ENCODE measurements around the gene APLP1. TPM values are rescaled to one million over a fixed set of nuclear protein-coding genes. Genes with fewer than 3 reads are reported as not detected.
"Not testable (repeated sequence)": the region's sequence is repeated elsewhere in the genome, so short reads cannot be mapped to it uniquely, and the experiment has no call there.

The APLP1 gene
- polyA plus RNA-seq, 1 donor from 2014 or later, result 407 TPM

GRCh38 chr19:35909684-35910035 is 41.3 kb downstream of the APLP1 start:
- H2AFZ ChIP-seq (ENCODE audit: low read depth, low read length), result no peak overlapping the region
- no peak overlapping the region for H3K4me3 ChIP-seq (ENCODE audit: low read length)
- H3K9me2 ChIP-seq (ENCODE audit: insufficient read depth, low read length), result no peaks in the 10 kb centered on the region
- H3K4me2 ChIP-seq (ENCODE audit: low read length), result no peak overlapping the region
- no peaks in the 10 kb centered on the region for H4K20me1 ChIP-seq (ENCODE audit: insufficient read depth)
- no peak overlapping the region for H3K27ac ChIP-seq (ENCODE audit: low read length)
- H3K27me3 ChIP-seq (ENCODE audit: insufficient read depth, low read depth, low read length), result no peaks in the 10 kb centered on the region
- H3K79me2 ChIP-seq (replicated peaks; ENCODE audit: insufficient read depth, low read length), result no peaks in the 10 kb centered on the region
- H3F3A ChIP-seq (ENCODE audit: insufficient read depth, low read length, poor library complexity, severe bottlenecking), result no peaks in the 10 kb centered on the region
- TF ChIP-seq EZH2 (IDR thresholded peaks at IDR 0.05; ENCODE audit: borderline replicate concordance, insufficient read depth, low read length, poor library complexity, severe bottlenecking), result no peak
- no peak for TF ChIP-seq SMC3 (conservative IDR thresholded peaks at IDR 0.05; ENCODE audit: poor library complexity)
- no peak for TF ChIP-seq EP300 (conservative IDR thresholded peaks at IDR 0.05; ENCODE audit: poor library complexity, severe bottlenecking)
- no peak for TF ChIP-seq RAD21 (conservative IDR thresholded peaks at IDR 0.05)
- no peak for TF ChIP-seq MXI1 (conservative IDR thresholded peaks at IDR 0.05; ENCODE audit: poor library complexity, severe bottlenecking)
- TF ChIP-seq CTCF (IDR thresholded peaks at IDR 0.05; ENCODE audit: poor library complexity, severe bottlenecking), result no peak
- TF ChIP-seq TAF1 (IDR thresholded peaks at IDR 0.05; ENCODE audit: low read depth), result no peak
- no peak for TF ChIP-seq REST (IDR thresholded peaks at IDR 0.05; ENCODE audit: borderline replicate concordance)
- TF ChIP-seq POLR2AphosphoS5 (IDR thresholded peaks at IDR 0.05), result no peak
- H3K9ac ChIP-seq (ENCODE audit: low read length), result no peak overlapping the region
- H3K9me3 ChIP-seq (ENCODE audit: low read length), result no peaks in the 10 kb centered on the region
- H3K36me3 ChIP-seq (ENCODE audit: insufficient read depth, low read length), result no peaks in the 10 kb centered on the region

- not testable (repeated sequence) for H3K79me2 ChIP-seq (replicated peaks; ENCODE audit: insufficient read depth, low read length); H3K4me2 ChIP-seq (ENCODE audit: low read length); H2AFZ ChIP-seq (ENCODE audit: low read depth, low read length); H3K27me3 ChIP-seq (ENCODE audit: insufficient read depth, low read depth, low read length); H3K9me2 ChIP-seq (ENCODE audit: insufficient read depth, low read length); H3K9ac ChIP-seq (ENCODE audit: low read length); H3F3A ChIP-seq (ENCODE audit: insufficient read depth, low read length, poor library complexity, severe bottlenecking); H3K9me3 ChIP-seq (ENCODE audit: low read length); H4K20me1 ChIP-seq (ENCODE audit: insufficient read depth); H3K27ac ChIP-seq (ENCODE audit: low read length); H3K36me3 ChIP-seq (ENCODE audit: insufficient read depth, low read length); H3K4me3 ChIP-seq (ENCODE audit: low read length)
Measured at GRCh38 chr19:35910355-35910754, 42.0 kb downstream of the APLP1 start.

GRCh38 chr19:35911173-35911572 is 42.8 kb downstream of the APLP1 start:
- H3K27ac ChIP-seq (ENCODE audit: low read length), result no peak overlapping the region
- H3K9ac ChIP-seq (ENCODE audit: low read length), result no peak overlapping the region
- H3K4me2 ChIP-seq (ENCODE audit: low read length), result no peak overlapping the region
- no peak for TF ChIP-seq EZH2 (IDR thresholded peaks at IDR 0.05; ENCODE audit: borderline replicate concordance, insufficient read depth, low read length, poor library complexity, severe bottlenecking)
- H3K4me3 ChIP-seq (ENCODE audit: low read length), result no peak overlapping the region
- no peaks in the 10 kb centered on the region for H3K9me3 ChIP-seq (ENCODE audit: low read length)
- no peaks in the 10 kb centered on the region for H3K27me3 ChIP-seq (ENCODE audit: insufficient read depth, low read depth, low read length)
- H3K9me2 ChIP-seq (ENCODE audit: insufficient read depth, low read length), result no peaks in the 10 kb centered on the region
- H2AFZ ChIP-seq (ENCODE audit: low read depth, low read length), result no peak overlapping the region
- no peaks in the 10 kb centered on the region for H3K79me2 ChIP-seq (replicated peaks; ENCODE audit: insufficient read depth, low read length)
- no peaks in the 10 kb centered on the region for H4K20me1 ChIP-seq (ENCODE audit: insufficient read depth)
- H3F3A ChIP-seq (ENCODE audit: insufficient read depth, low read length, poor library complexity, severe bottlenecking), result no peaks in the 10 kb centered on the region
- H3K36me3 ChIP-seq (ENCODE audit: insufficient read depth, low read length), result no peaks in the 10 kb centered on the region
